ENCODE measurements around the gene MYH15. TPM values are rescaled to one million over a fixed set of nuclear protein-coding genes. Genes with fewer than 3 reads are reported as not detected.

The MYH15 gene
- total RNA-seq, 6 experiments from 2014 or later = 0.19 to 0.59 (median 0.31) TPM

GRCh38 chr3:108471426-108471825, 39.0 kb downstream of the MYH15 start:
- no peak for DNase-seq
- Mint-ChIP-seq H3K27ac (peak overlapping the region; percentile 87), H3K4me1 (ENCODE audit: low read depth) (peaks cover 78% of the 10 kb centered on the region), H3K36me3 (ENCODE audit: low read depth) (no peaks in the 10 kb centered on the region), H3K4me3 (peak overlapping the region; percentile 64), H3K27me3 (ENCODE audit: insufficient read depth) (no peaks in the 10 kb centered on the region), H3K9me3 (no peaks in the 10 kb centered on the region)
- TF ChIP-seq CTCF (IDR thresholded peaks at IDR 0.05) = no peak

GRCh38 chr3:108469126-108469525, 41.3 kb downstream of the MYH15 start:
- no peaks in the 10 kb centered on the region for H3K36me3 Mint-ChIP-seq (ENCODE audit: low read depth)
- H3K27ac Mint-ChIP-seq = no peak overlapping the region
- DNase-seq = no peak
- no peak for TF ChIP-seq CTCF (IDR thresholded peaks at IDR 0.05)
- peaks cover 55% of the 10 kb centered on the region for H3K4me1 Mint-ChIP-seq (ENCODE audit: low read depth)
- H3K4me3 Mint-ChIP-seq = no peak overlapping the region
- H3K9me3 Mint-ChIP-seq = no peaks in the 10 kb centered on the region
- H3K27me3 Mint-ChIP-seq (ENCODE audit: insufficient read depth) = no peaks in the 10 kb centered on the region

- no peaks in the 10 kb centered on the region for H3K9me3 Mint-ChIP-seq
- DNase-seq = no peak
- H3K4me3 Mint-ChIP-seq = no peak overlapping the region
- no peak for TF ChIP-seq CTCF (IDR thresholded peaks at IDR 0.05)
- H3K4me1 Mint-ChIP-seq (ENCODE audit: low read depth) = peaks cover 52% of the 10 kb centered on the region
- no peak overlapping the region for H3K27ac Mint-ChIP-seq
- H3K27me3 Mint-ChIP-seq (ENCODE audit: insufficient read depth) = no peaks in the 10 kb centered on the region; the same call in 1 of the 2 replicates
- H3K36me3 Mint-ChIP-seq (ENCODE audit: low read depth) = no peaks in the 10 kb centered on the region
Measured at GRCh38 chr3:108468577-108468976, 41.8 kb downstream of the MYH15 start.

GRCh38 chr3:108462899-108463298, 47.5 kb downstream of the MYH15 start:
- H3K36me3 Mint-ChIP-seq (ENCODE audit: low read depth) = no peaks in the 10 kb centered on the region
- peaks cover 40% of the 10 kb centered on the region for H3K4me1 Mint-ChIP-seq (ENCODE audit: low read depth)

GRCh38 chr3:108461661-108462111, 48.7 kb downstream of the MYH15 start:
- DNase-seq = no peak
- no peaks in the 10 kb centered on the region for H3K9me3 Mint-ChIP-seq
- H3K4me3 Mint-ChIP-seq = no peak overlapping the region
- H3K4me1 Mint-ChIP-seq (ENCODE audit: low read depth) = peaks cover 40% of the 10 kb centered on the region
- H3K27me3 Mint-ChIP-seq (ENCODE audit: insufficient read depth) = no peaks in the 10 kb centered on the region; the same call in 1 of the 2 replicates
- no peak for TF ChIP-seq CTCF (IDR thresholded peaks at IDR 0.05)
- H3K27ac Mint-ChIP-seq = peak overlapping the region; percentile 19
- H3K36me3 Mint-ChIP-seq (ENCODE audit: low read depth) = no peaks in the 10 kb centered on the region

More at GRCh38 chr3:108462899-108463298, 47.5 kb downstream of the MYH15 start:
- Mint-ChIP-seq H3K27me3 (ENCODE audit: insufficient read depth) (no peaks in the 10 kb centered on the region; the same call in 1 of the 2 replicates), H3K9me3 (no peaks in the 10 kb centered on the region), H3K4me3 (peak overlapping the region; percentile 13; the same call in 1 of the 2 replicates), H3K27ac (peak overlapping the region; percentile 80)
- peak; percentile 34; the same call in 1 of the 2 replicates for TF ChIP-seq CTCF (IDR thresholded peaks at IDR 0.05)
- DNase-seq = peak; percentile 21

Data from HFFc6 (cell line).